CD4-positive, alpha-beta T cell treated with Interleukin-1 beta for 1 hour (primary cell): Measurements from ENCODE around the gene OR4C16.

Experiments used
- DNase-seq, 2 donors: peaks; one replicate each; pipeline ENCODE4 v3.0.0-alpha.2; 2020 to 2022

The OR4C16 gene

DNA sequence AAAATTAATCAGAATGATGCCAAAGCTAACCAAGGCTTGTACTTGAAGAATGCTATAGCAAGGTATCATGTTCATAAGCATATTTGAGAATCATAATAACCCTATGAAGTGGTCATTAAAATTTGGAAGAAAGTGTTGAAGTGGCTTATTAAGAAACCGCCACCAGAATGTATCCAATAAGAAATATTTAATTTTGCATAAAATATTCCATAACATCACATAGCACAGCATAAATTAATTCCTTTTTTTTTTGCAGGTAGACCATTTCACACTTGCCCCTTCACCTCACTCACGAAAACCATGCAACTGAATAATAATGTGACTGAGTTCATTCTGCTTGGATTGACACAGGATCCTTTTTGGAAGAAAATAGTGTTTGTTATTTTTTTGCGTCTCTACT is at the start of gene OR4C16:
OR4C16 (plus strand) TSS at position 301 of the 400 bp plus-strand sequence; CDS start at position 301, 0 bp downstream.
- no peak for DNase-seq

GRCh38 chr11:55554169-55554568 is 17.8 kb upstream of the OR4C16 start, which contains the start of gene OR4C15:
Gene OR4C15, plus strand, starts transcription at chr11:55554469. Its CDS starts 0 bp downstream, at chr11:55554469.
- DNase-seq, result no peak

DNA sequence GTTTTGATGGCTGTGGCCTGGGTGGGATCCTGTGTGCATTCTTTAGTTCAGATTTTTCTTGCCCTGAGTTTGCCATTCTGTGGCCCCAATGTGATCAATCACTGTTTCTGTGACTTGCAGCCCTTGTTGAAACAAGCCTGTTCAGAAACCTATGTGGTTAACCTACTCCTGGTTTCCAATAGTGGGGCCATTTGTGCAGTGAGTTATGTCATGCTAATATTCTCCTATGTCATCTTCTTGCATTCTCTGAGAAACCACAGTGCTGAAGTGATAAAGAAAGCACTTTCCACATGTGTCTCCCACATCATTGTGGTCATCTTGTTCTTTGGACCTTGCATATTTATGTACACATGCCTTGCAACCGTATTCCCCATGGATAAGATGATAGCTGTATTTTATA is 620 bp downstream of the OR4C16 start:
- no peak for DNase-seq

- DNase-seq, result no peak
Measured at GRCh38 chr11:55607545-55607944, 35.6 kb downstream of the OR4C16 start, which contains the start of gene OR4C11. Gene OR4C11, minus strand, starts transcription at chr11:55607645. Its CDS starts 3,272 bp downstream, at chr11:55604373.
